ENCODE results near the gene OR4Q2.

Gene OR4Q2

DNA sequence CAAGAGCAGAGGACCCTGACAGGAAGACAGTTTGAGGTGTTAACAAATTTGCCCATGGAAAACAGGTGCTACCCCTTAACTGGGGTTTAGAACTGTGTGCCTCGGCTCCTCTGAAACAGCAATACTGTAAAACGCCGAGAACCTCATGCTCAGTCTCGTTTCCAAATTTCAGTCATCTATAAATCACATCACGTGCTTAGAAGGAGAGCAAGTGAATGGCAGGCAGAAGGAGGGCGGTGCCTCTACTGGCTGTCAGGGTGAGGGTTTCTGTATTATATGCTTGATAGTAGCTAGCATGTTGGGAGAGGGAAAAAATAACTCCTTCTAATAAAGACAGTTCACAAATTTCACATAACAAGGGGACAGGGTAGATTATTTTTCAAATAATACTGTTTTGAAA is 29.1 kb downstream of the OR4Q2 start:
- no peak for DNase-seq (ENCODE audit: extremely low read depth, low read depth)
- TF ChIP-seq CTCF (IDR thresholded peaks at IDR 0.05; ENCODE audit: low read depth, low read length): no peak

DNA sequence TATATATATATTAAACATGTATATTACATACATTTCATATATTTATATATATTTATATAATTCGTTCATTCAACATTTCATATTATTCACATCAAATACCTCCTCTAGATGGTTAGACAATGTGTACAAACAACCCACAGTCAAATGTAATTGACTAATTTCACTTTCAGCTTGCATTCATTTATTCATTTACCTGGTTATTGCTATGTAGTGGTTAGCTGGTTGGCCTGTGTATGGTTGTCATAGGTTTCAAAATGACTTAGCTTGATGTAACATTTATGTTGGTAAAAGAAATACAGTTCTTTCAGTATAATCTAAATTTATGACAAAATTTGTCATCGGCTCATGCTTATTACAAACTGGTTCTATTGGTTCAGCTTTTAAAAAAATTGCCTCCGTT is 33.5 kb downstream of the OR4Q2 start:
- TF ChIP-seq CTCF (IDR thresholded peaks at IDR 0.05; ENCODE audit: low read depth, low read length): no peak
- no peak for DNase-seq (ENCODE audit: extremely low read depth, low read depth)

DNA sequence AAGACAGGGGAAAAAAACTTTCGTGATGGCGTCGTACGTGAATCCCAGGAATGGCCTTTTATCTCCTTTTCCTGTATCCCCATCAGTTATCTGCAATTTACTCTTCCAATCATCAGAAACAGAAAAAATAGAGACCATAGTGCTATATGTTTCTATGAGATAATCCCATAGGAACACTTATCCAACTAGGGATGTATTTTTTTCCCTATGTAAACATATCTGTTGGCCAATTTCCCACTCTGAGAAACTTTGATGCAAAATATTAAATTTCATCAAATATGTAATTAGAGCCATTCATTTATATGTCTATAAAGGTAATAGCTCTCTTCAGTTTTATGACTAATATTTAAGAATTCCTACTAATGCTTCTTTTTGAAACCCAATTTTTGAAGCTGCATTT is 34.0 kb downstream of the OR4Q2 start, which contains the start of gene OR4K13:
TSS of gene OR4K13 (minus strand) at position 101 of the 400 bp plus-strand sequence. CDS start 1,280 bp downstream, outside the sequence.
- TF ChIP-seq CTCF (IDR thresholded peaks at IDR 0.05; ENCODE audit: low read depth, low read length): no peak
- DNase-seq (ENCODE audit: extremely low read depth, low read depth): no peak

DNA sequence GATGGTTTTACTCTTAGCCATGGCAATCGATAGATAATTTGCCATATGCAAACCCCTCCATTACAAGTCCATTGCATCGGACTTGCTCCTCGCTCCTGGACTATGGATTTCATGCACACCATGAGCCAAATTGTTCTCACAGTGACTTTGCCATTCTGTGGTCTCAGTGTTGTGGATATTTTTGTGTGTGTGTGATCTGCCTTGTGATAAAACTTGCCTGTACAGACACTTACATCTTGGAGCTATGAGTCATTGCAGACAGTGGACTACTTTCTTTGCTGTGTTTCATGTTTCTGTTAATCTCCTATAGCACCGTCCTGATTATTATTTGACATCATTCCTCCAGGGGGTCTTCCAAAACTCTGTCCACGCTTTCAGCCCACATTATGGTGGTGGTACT is 42.3 kb downstream of the OR4Q2 start:
- no peak for DNase-seq (ENCODE audit: extremely low read depth, low read depth)
- no peak for TF ChIP-seq CTCF (IDR thresholded peaks at IDR 0.05; ENCODE audit: low read depth, low read length)

- no peak for DNase-seq (ENCODE audit: extremely low read depth, low read depth)
- TF ChIP-seq CTCF (IDR thresholded peaks at IDR 0.05; ENCODE audit: low read depth, low read length): no peak
Measured at GRCh38 chr14:20048202-20048601, 46.2 kb downstream of the OR4Q2 start.

Data from AG09319 (cell line).